22Rv1 (cell line): ENCODE results near the gene NUDT2.

ENCODE experiments used
- ZFX ChIP-seq: fragments of 450-650 bp; IDR thresholded peaks from 2 replicates; pipeline ENCODE4 v1.6.1; 2017; ENCODE audit warnings: antibody characterized with exemption, borderline replicate concordance
- TF ChIP-seq, protein P1 (sequence below): fragments of 450-650 bp; IDR thresholded peaks from 2 replicates; pipeline ENCODE4 v1.5.1; 2017; ENCODE audit warnings: mild to moderate bottlenecking

DNA sequence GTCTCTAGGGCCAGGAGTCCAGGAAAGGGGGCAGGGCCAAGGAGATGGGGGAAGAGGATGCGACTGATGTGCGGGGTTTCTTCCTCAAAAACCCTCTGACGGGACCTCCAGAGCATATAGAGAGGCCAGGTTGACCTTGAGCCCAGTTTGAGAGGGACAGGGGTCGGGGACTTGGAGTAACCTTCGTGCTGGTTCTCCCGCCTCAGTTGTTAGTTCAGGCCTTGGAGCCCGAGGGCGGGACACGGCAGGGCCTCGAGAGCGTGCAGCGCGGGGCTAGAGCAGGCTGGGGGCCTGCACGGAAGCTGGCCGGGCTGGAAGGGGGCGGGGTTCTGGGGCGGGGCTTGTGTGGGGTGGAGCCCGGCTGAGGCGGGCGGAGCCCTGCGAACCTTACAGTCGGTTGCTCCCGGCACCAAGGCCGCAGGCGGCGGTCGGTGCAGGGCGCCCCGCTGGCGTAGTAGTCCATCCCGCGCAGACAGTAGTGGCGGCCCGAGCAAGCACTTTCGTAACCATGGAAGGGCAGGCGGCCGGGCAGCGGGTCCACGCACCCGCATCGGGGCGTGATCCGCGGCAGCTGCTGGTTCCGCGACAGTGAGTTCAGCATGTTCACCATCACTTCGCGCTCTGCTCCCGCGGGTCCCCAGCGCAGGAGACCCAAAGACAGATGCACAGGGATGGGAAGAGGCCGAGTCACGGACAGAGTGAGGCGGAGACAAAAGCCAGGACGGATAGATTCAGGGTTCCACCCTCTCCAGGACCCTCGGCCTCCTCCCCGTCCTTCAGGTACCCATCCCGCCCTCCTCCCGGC, 51.3 kb downstream of the NUDT2 start:
- TF ChIP-seq, protein P1, sequence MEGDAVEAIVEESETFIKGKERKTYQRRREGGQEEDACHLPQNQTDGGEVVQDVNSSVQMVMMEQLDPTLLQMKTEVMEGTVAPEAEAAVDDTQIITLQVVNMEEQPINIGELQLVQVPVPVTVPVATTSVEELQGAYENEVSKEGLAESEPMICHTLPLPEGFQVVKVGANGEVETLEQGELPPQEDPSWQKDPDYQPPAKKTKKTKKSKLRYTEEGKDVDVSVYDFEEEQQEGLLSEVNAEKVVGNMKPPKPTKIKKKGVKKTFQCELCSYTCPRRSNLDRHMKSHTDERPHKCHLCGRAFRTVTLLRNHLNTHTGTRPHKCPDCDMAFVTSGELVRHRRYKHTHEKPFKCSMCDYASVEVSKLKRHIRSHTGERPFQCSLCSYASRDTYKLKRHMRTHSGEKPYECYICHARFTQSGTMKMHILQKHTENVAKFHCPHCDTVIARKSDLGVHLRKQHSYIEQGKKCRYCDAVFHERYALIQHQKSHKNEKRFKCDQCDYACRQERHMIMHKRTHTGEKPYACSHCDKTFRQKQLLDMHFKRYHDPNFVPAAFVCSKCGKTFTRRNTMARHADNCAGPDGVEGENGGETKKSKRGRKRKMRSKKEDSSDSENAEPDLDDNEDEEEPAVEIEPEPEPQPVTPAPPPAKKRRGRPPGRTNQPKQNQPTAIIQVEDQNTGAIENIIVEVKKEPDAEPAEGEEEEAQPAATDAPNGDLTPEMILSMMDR, result no peak
- no peak for TF ChIP-seq ZFX
